Measurements from ENCODE around the gene INPP4B.

Gene INPP4B

GRCh38 chr4:142556570-142557238 lies 289.4 kb downstream of the INPP4B start:
- DNase-seq (no peak), ATAC-seq (ENCODE audit: insufficient read depth, low read depth) (no peak)
- Histone ChIP-seq H3K4me3 (ENCODE audit: low read depth in 1 of 2, low read length in 2 of 2) (no peak overlapping the region), H4K20me1 (ENCODE audit: insufficient read depth, low read length) (no peaks in the 10 kb centered on the region), H3K9me3 (ENCODE audit: insufficient read depth, low read length, severe bottlenecking) (no peaks in the 10 kb centered on the region), H3K9ac (ENCODE audit: low read depth, low read length) (no peak overlapping the region), H3K27ac (ENCODE audit: low read length) (no peak overlapping the region), H3K4me1 (ENCODE audit: insufficient read depth, low read length) (no peaks in the 10 kb centered on the region; the same call in 1 of the 2 replicates), H3K4me2 (ENCODE audit: insufficient read depth, low read length) (no peak overlapping the region), H3K79me2 (ENCODE audit: insufficient read depth, low read length) (no peaks in the 10 kb centered on the region), H2AFZ (ENCODE audit: low read depth, low read length) (no peak overlapping the region), H3K27me3 (ENCODE audit: insufficient read depth, low read length, poor library complexity) (no peaks in the 10 kb centered on the region), H3K36me3 (ENCODE audit: insufficient read depth, low read length) (no peaks in the 10 kb centered on the region)
- no peak for TF ChIP-seq EZH2 (IDR thresholded peaks at IDR 0.05; ENCODE audit: borderline replicate concordance, low read depth, low read length, severe bottlenecking)
- TF ChIP-seq, protein P1, sequence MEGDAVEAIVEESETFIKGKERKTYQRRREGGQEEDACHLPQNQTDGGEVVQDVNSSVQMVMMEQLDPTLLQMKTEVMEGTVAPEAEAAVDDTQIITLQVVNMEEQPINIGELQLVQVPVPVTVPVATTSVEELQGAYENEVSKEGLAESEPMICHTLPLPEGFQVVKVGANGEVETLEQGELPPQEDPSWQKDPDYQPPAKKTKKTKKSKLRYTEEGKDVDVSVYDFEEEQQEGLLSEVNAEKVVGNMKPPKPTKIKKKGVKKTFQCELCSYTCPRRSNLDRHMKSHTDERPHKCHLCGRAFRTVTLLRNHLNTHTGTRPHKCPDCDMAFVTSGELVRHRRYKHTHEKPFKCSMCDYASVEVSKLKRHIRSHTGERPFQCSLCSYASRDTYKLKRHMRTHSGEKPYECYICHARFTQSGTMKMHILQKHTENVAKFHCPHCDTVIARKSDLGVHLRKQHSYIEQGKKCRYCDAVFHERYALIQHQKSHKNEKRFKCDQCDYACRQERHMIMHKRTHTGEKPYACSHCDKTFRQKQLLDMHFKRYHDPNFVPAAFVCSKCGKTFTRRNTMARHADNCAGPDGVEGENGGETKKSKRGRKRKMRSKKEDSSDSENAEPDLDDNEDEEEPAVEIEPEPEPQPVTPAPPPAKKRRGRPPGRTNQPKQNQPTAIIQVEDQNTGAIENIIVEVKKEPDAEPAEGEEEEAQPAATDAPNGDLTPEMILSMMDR (IDR thresholded peaks at IDR 0.05; ENCODE audit: borderline replicate concordance, extremely low read depth, low read length, poor library complexity, severe bottlenecking) = no peak

- Histone ChIP-seq H3K79me2 (ENCODE audit: insufficient read depth, low read length) (no peaks in the 10 kb centered on the region), H2AFZ (ENCODE audit: low read depth, low read length) (no peak overlapping the region), H3K4me3 (ENCODE audit: low read depth in 1 of 2, low read length in 2 of 2) (no peak overlapping the region), H3K9me3 (ENCODE audit: insufficient read depth, low read length, severe bottlenecking) (no peaks in the 10 kb centered on the region), H3K27me3 (ENCODE audit: insufficient read depth, low read length, poor library complexity) (no peaks in the 10 kb centered on the region), H3K9ac (ENCODE audit: low read depth, low read length) (no peak overlapping the region), H3K36me3 (ENCODE audit: insufficient read depth, low read length) (no peaks in the 10 kb centered on the region), H3K27ac (ENCODE audit: low read length) (no peak overlapping the region), H4K20me1 (ENCODE audit: insufficient read depth, low read length) (no peaks in the 10 kb centered on the region), H3K4me1 (ENCODE audit: insufficient read depth, low read length) (no peaks in the 10 kb centered on the region; the same call in 1 of the 2 replicates), H3K4me2 (ENCODE audit: insufficient read depth, low read length) (no peak overlapping the region)
- ATAC-seq (ENCODE audit: insufficient read depth, low read depth) (no peak), DNase-seq (no peak)
- TF ChIP-seq, protein P1 (IDR thresholded peaks at IDR 0.05; ENCODE audit: borderline replicate concordance, extremely low read depth, low read length, poor library complexity, severe bottlenecking) = no peak
- no peak for TF ChIP-seq EZH2 (IDR thresholded peaks at IDR 0.05; ENCODE audit: borderline replicate concordance, low read depth, low read length, severe bottlenecking)
These were observed 290.1 kb downstream of the INPP4B start for GRCh38 chr4:142556048-142556447.

DNA sequence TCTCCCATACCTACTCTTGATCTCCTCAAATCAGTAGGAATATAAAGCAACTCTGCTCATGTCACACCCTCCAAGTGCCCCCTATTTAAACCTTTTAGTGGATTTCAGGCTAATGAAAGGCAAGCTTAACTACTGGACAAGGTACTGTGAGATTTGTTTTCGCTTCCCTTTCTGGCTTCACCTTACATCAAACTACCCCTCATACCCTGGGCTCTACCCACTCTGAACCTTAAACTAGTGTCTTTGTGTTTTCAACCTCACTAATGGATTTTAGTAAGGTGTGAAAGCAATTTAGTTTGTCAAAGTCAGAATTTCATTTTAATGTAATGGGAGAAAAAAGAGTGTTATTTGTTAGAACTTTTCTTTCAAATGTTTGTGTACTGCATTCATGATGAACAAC lies 291.7 kb downstream of the INPP4B start:
- Histone ChIP-seq H3K27me3 (ENCODE audit: insufficient read depth, low read length, poor library complexity) (no peaks in the 10 kb centered on the region), H3K79me2 (ENCODE audit: insufficient read depth, low read length) (no peaks in the 10 kb centered on the region), H3K4me2 (ENCODE audit: insufficient read depth, low read length) (no peak overlapping the region), H3K4me3 (ENCODE audit: low read depth in 1 of 2, low read length in 2 of 2) (no peak overlapping the region), H4K20me1 (ENCODE audit: insufficient read depth, low read length) (no peaks in the 10 kb centered on the region), H3K36me3 (ENCODE audit: insufficient read depth, low read length) (no peaks in the 10 kb centered on the region), H3K27ac (ENCODE audit: low read length) (no peak overlapping the region), H3K9me3 (ENCODE audit: insufficient read depth, low read length, severe bottlenecking) (no peaks in the 10 kb centered on the region), H3K4me1 (ENCODE audit: insufficient read depth, low read length) (peaks cover 3% of the 10 kb centered on the region; the same call in 1 of the 2 replicates), H3K9ac (ENCODE audit: low read depth, low read length) (no peak overlapping the region), H2AFZ (ENCODE audit: low read depth, low read length) (no peak overlapping the region)
- ATAC-seq (ENCODE audit: insufficient read depth, low read depth) = no peak
- no peak for DNase-seq
- TF ChIP-seq, protein P1 (IDR thresholded peaks at IDR 0.05; ENCODE audit: borderline replicate concordance, extremely low read depth, low read length, poor library complexity, severe bottlenecking) = no peak
- no peak for TF ChIP-seq EZH2 (IDR thresholded peaks at IDR 0.05; ENCODE audit: borderline replicate concordance, low read depth, low read length, severe bottlenecking)

Data from DND-41 (cell line).